HG03039 (cell line): ENCODE results near the gene MPRIP.
"Not testable (repeated sequence)": the region's sequence is repeated elsewhere in the genome, so short reads cannot be mapped to it uniquely, and the experiment has no call there.

Source experiments
- ATAC-seq: cut with Tn5 transposase; IDR thresholded peaks from one replicate; pipeline ENCODE4 v1.9.1; 2021; ENCODE audit warnings: mild to moderate bottlenecking, moderate library complexity; ENCODE audit not compliant: unreplicated experiment

MPRIP gene

GRCh38 chr17:17180141-17180603, 137.9 kb downstream of the MPRIP start:
- no peak for ATAC-seq

GRCh38 chr17:17180741-17181525, 138.7 kb downstream of the MPRIP start:
- ATAC-seq: no peak

GRCh38 chr17:17181666-17182597, 139.7 kb downstream of the MPRIP start:
- no peak for ATAC-seq

- no peak for ATAC-seq
These were observed 140.4 kb downstream of the MPRIP start for GRCh38 chr17:17182598-17183136.

GRCh38 chr17:17183744-17184143, 141.5 kb downstream of the MPRIP start:
- no peak for ATAC-seq

- not testable (repeated sequence) for ATAC-seq
These were observed 142.9 kb downstream of the MPRIP start for GRCh38 chr17:17184985-17185757.

GRCh38 chr17:17186051-17186450, 143.8 kb downstream of the MPRIP start:
- no peak for ATAC-seq

- no peak for ATAC-seq
These were observed 144.6 kb downstream of the MPRIP start for GRCh38 chr17:17186551-17187505.

GRCh38 chr17:17188586-17188985, 146.3 kb downstream of the MPRIP start:
- no peak for ATAC-seq

- ATAC-seq: no peak
These were observed 147.3 kb downstream of the MPRIP start for GRCh38 chr17:17189559-17189958.

- no peak for ATAC-seq
These were observed 147.9 kb downstream of the MPRIP start for GRCh38 chr17:17190188-17190587.

- ATAC-seq: no peak
These were observed 149.1 kb downstream of the MPRIP start for GRCh38 chr17:17191346-17191792.

GRCh38 chr17:17191961-17192381, 149.7 kb downstream of the MPRIP start:
- no peak for ATAC-seq

GRCh38 chr17:17195466-17195865, 153.2 kb downstream of the MPRIP start:
- not testable (repeated sequence) for ATAC-seq

- no peak for ATAC-seq
These were observed 154.5 kb downstream of the MPRIP start for GRCh38 chr17:17196776-17197175.

GRCh38 chr17:17198281-17198680, 156.0 kb downstream of the MPRIP start:
- ATAC-seq: no peak

GRCh38 chr17:17200311-17200710, 158.1 kb downstream of the MPRIP start:
- no peak for ATAC-seq

- no peak for ATAC-seq
These were observed 158.6 kb downstream of the MPRIP start for GRCh38 chr17:17200831-17201230.

GRCh38 chr17:17201271-17201670, 159.0 kb downstream of the MPRIP start:
- ATAC-seq: no peak
